Tibial artery (tissue), 4 donors: Measurements from ENCODE around the gene EPHB1.

Source experiments
- DNase-seq, 2 donors: peaks; one replicate each; pipeline ENCODE4 v3.0.0-alpha.2; 2019
- H3K27ac ChIP-seq, 2 donors: fragments of 200-600 bp; sonication (generic) in 1 of 2; 1 replicate in 1 of 2; 2 replicates in 1 of 2; pipeline ENCODE4 v1.5.1; 2018 to 2019; ENCODE audit warnings: mild to moderate bottlenecking in 1 of 2
- H3K27me3 ChIP-seq, 2 donors: fragments of 200-600 bp; sonication (generic) in 1 of 2; one replicate each; pipeline versions ENCODE4 v1.5.1 to v1.6.0; 2016 to 2019
- H3K36me3 ChIP-seq, 3 donors: fragments of 200-600 bp; sonication (generic) in 2 of 3; one replicate each; pipeline ENCODE4 v1.5.1; 2016 to 2019; ENCODE audit warnings: mild to moderate bottlenecking in 2 of 3
- H3K4me1 ChIP-seq, 4 donors: fragments of 200-600 bp; sonication (generic) in 2 of 4; 1 replicate in 3 of 4; 2 replicates in 1 of 4; pipeline ENCODE4 v1.5.1; 2016 to 2019
- H3K4me3 ChIP-seq, 2 donors: fragments of 200-600 bp; sonication (generic) in 1 of 2; 1 replicate in 1 of 2; 2 replicates in 1 of 2; pipeline ENCODE4 v1.5.1; 2018 to 2019; ENCODE audit warnings: mild to moderate bottlenecking in 2 of 2
- H3K9me3 ChIP-seq, 3 donors: fragments of 200-600 bp; sonication (generic) in 1 of 3; one replicate each; pipeline ENCODE4 v1.5.1; 2016 to 2019
- intact Hi-C: fragments of 100-400 bp; cut with DNase I; formaldehyde crosslinking; loops from one replicate; pipeline ENCODE4 v1.15.0; 2023; ENCODE audit warnings: low total_unique reads
- TF ChIP-seq, protein P1 (sequence below), 2 experiments: fragments of 200-600 bp in 1 of 2; fragments of 450-650 bp in 1 of 2; IDR thresholded peaks; one replicate each; pipeline ENCODE4 v1.5.1; 2017 to 2019; ENCODE audit warnings: antibody characterized with exemption in 2 of 2, mild to moderate bottlenecking in 1 of 2, moderate library complexity in 1 of 2

The EPHB1 gene

DNA sequence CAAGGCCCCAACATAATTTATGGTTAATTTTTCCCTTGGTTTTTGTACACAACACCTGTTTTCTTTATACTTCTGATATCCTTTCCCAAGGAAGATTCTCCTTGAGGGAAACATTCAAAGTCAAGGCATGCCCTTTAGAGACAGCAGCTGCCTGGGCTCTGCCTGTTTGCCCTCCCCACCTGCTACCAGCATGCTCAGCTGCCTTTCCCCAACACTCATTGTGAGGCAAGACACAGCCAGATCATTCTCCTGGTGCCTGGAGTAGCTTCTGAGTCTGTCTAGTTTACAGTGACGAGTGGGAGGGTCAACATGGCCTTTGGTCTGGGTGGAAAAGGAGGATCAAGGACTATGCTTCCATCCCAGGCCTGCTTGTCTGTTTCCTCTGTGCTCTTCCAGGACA lies 132.5 kb downstream of the EPHB1 start:
- TF ChIP-seq, protein P1, sequence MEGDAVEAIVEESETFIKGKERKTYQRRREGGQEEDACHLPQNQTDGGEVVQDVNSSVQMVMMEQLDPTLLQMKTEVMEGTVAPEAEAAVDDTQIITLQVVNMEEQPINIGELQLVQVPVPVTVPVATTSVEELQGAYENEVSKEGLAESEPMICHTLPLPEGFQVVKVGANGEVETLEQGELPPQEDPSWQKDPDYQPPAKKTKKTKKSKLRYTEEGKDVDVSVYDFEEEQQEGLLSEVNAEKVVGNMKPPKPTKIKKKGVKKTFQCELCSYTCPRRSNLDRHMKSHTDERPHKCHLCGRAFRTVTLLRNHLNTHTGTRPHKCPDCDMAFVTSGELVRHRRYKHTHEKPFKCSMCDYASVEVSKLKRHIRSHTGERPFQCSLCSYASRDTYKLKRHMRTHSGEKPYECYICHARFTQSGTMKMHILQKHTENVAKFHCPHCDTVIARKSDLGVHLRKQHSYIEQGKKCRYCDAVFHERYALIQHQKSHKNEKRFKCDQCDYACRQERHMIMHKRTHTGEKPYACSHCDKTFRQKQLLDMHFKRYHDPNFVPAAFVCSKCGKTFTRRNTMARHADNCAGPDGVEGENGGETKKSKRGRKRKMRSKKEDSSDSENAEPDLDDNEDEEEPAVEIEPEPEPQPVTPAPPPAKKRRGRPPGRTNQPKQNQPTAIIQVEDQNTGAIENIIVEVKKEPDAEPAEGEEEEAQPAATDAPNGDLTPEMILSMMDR (IDR thresholded peaks at IDR 0.05), result no peak
- no peak overlapping the region for H3K4me3 ChIP-seq
- no peaks in the 10 kb centered on the region for H3K36me3 ChIP-seq
- H3K9me3 ChIP-seq, result peaks cover 0 to 10% (median 6%) of the 10 kb centered on the region in 3 donors
- no peaks in the 10 kb centered on the region for H3K27me3 ChIP-seq
- H3K4me1 ChIP-seq, result no peaks in the 10 kb centered on the region
- DNase-seq, result no peak
- no peak overlapping the region for H3K27ac ChIP-seq
- intact Hi-C loops, result no loop called here

DNA sequence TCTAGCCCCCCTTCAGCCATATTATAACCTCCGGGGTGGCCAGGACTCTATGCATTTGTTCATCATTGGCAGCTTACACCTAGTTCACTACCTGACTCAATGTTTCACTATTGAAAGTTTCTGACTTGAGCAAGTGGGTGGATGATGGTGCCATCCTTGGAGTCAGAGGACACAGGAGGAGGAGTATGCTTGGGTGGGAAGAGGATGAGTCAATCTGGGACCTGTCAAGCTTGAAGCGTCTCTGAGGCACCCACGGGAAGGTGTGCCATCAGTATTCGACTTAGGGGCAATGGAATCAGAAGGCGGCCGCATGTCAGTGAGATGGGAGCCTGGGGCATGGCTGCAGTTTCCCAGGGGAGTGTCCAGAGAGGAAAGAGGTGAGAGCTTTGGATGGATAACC lies 133.3 kb downstream of the EPHB1 start:
- no peak overlapping the region for H3K4me3 ChIP-seq
- intact Hi-C loops, result no loop called here
- no peaks in the 10 kb centered on the region for H3K27me3 ChIP-seq
- DNase-seq, result no peak
- peaks cover 0 to 10% (median 6%) of the 10 kb centered on the region in 3 donors for H3K9me3 ChIP-seq
- no peaks in the 10 kb centered on the region for H3K36me3 ChIP-seq
- H3K4me1 ChIP-seq, result no peaks in the 10 kb centered on the region
- TF ChIP-seq, protein P1 (IDR thresholded peaks at IDR 0.05), result no peak
- H3K27ac ChIP-seq, result no peak overlapping the region

DNA sequence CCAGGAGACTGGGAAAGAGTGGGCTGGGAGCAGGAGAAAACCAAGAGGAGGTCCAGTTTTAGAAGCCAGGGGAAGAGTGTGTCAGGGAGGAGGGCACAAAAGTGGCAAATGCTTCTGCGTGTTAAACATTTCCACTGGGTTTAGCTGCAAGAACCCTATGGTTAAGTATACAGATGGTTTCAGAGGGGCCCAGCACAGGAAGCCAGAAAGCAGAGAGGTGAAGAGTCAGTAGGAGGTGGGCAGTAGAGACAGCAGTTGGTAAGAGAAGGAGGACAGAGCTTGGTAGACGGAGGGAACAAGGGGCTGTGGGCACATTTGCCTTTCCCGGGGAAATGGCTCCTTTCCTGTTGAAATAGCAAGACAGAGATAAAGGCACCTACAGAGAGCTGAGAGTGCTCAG lies 133.8 kb downstream of the EPHB1 start:
- H3K4me1 ChIP-seq, result no peaks in the 10 kb centered on the region
- H3K4me3 ChIP-seq, result no peak overlapping the region
- intact Hi-C loops, result no loop called here
- H3K27me3 ChIP-seq, result no peaks in the 10 kb centered on the region
- H3K27ac ChIP-seq, result no peak overlapping the region
- TF ChIP-seq, protein P1 (IDR thresholded peaks at IDR 0.05), result no peak
- no peak for DNase-seq
- H3K9me3 ChIP-seq, result peaks cover 0 to 10% (median 6%) of the 10 kb centered on the region in 3 donors
- no peaks in the 10 kb centered on the region for H3K36me3 ChIP-seq

DNA sequence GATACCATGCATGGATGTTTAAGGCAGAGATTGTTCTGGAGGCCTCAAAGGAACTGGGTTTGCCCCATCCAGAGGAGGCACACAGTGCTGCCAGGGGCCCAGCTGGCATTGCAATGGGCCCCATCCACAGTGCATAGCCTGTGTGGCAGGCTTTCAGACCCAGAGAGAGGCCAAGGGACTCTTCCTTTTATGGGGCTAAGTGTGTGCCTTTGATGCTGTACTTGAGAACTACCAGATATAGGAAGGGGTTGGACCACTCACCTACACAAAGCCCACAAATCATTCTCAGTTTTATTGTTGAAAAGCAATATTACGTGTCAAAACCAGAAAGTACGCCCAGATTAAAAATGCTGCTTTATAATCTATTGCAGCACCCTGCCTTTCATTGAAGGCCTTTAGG lies 134.9 kb downstream of the EPHB1 start:
- Histone ChIP-seq H3K27me3 (no peaks in the 10 kb centered on the region), H3K9me3 (peaks cover 0 to 2% (median 0%) of the 10 kb centered on the region in 3 donors), H3K4me1 (no peaks in the 10 kb centered on the region), H3K36me3 (no peaks in the 10 kb centered on the region), H3K27ac (no peak overlapping the region), H3K4me3 (no peak overlapping the region)
- TF ChIP-seq, protein P1 (IDR thresholded peaks at IDR 0.05), result no peak
- no peak for DNase-seq
- intact Hi-C loops, result no loop called here

DNA sequence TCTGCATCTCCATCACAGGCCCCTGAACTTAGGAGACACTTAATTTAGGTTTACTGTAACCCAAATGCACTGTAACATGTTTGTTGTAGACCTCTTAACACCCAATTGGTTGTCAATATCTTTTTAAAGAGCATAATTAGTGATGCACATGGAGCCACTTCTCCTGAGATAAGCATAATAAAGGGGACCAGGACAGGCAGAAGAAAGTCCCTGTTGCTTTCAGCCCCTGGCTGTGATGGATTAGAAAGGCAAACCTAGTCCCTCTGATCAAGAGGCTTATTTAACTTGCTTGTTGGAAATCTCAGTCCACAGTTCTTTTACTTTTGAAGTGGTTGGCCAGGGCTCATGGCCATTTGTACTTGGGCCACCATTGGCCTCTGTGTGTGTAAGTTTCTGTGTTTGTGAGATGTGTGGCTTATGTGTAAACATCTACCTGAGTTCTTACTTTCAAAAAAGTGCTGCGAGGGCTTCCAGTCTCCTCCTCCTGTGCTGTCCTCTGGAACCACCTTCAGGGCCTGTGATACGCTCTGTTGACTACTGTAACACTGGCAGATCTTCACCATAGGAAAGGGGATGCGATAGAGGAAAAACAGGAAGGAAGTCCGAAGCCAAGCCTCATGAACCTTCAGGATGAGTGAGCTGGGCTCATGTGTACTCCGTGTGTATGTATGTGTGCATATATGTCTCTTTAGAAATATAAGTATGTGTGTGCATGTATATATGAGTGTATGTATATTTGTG lies 136.2 kb downstream of the EPHB1 start:
- Histone ChIP-seq H3K9me3 (no peaks in the 10 kb centered on the region), H3K36me3 (no peaks in the 10 kb centered on the region), H3K27ac (no peak overlapping the region), H3K4me3 (no peak overlapping the region), H3K4me1 (no peaks in the 10 kb centered on the region), H3K27me3 (no peaks in the 10 kb centered on the region)
- intact Hi-C loops, result no loop called here
- TF ChIP-seq, protein P1 (IDR thresholded peaks at IDR 0.05), result no peak
- no peak for DNase-seq
